Hypothalamus (tissue), 51 donors: ENCODE measurements around the gene DNAJC7.
"Not testable (repeated sequence)": the region's sequence is repeated elsewhere in the genome, so short reads cannot be mapped to it uniquely, and the experiment has no call there.

Experiments used
- DNase-seq, 51 donors: peaks; one replicate each; lab custom pipeline; 2025; lab: John Stamatoyannopoulos, UW

DNAJC7 gene

GRCh38 chr17:41959030-41959335, 58.3 kb downstream of the DNAJC7 start:
- DNase-seq, result no peak

GRCh38 chr17:41957869-41958439, 59.3 kb downstream of the DNAJC7 start:
- no peak for DNase-seq

DNA sequence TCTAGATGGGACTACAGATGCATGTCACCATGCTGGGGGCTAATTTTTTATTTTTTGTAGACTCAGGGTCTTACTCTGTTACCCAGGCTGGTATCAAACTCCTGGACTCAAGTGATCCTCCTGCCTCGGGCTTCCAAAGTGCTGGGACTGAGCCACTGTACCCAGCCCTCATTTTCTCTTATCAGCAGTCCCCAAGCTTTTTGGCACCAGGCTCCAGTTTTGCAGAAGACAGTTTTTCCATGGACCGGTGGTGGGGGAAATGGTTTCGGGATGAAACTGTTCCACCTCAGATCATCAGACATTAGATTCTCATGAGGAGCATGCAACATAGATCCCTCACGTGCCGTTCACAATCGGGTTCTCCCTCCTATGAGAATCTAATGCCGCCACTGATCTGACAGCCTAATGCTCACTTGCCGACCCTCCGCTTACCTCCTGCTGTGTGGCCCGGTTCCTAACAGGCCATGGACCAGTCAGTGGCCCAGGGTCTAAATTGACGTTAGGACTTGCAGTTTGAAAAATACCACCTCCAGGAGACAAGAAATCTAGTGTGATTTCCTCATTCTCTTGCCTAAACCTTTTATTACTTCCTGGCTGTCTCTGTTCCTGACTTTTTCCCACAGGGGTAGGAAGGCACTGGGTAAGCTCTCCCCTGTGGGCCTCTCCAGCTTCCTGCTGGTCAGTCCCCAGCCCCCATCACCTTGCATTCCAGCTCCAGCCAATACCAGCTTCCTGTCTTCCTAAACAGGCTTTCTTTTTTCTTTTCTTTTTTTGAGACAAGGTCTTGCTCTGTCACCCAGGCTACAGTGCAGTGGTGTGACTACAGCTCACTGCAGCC, 60.0 kb downstream of the DNAJC7 start:
- no peak for DNase-seq

DNA sequence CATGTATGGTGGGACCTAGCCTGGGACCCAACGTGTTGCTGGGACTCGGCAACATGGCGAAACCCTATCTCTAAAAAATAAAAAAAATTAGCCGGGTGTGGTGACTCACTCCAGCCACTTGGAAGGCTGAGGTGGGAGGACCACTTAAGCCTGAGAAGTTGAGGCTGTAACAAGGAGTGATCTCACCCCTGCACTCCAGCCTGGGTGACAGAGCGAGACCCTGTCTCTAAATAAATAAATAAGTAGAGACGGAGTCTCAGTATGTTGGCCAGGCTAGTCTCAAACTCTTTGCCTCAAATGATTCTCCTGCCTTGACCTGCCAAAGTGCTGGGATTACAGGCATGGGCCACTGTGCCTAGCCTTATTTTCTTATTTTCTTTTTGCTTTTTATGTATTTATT, 60.7 kb downstream of the DNAJC7 start:
- no peak for DNase-seq

DNA sequence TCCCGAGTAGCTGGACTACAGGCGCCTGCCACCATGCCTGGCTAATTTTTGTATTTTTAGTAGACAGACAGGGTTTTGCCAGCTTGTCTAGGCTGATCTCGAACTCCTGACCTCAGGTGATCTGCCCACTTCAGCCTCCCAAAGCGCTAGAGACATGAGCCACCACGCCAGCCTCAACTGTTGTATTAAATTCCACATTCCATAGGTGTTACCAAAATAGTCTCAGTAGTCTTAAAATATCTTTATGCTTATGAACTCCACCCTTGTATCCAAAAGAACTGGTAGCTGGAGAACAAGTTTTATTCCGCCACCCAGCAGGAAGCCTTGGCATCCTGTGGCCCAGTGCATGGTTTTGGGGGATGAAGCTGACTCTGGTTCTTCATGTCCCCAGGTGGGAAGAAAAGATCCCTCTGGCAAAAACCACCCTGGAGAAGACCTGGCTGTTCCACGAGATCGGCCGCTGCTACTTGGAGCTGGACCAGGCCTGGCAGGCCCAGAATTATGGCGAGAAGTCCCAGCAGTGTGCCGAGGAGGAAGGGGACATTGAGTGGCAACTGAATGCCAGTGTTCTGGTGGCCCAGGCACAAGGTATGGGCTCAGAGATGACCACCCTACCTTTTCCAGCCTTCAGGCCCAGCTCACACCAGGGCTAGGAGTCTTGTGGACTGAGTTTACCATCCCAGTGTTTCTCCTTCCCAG, 68.3 kb downstream of the DNAJC7 start:
- no peak for DNase-seq

- no peak for DNase-seq
These were observed 72.3 kb downstream of the DNAJC7 start for GRCh38 chr17:41944943-41945342.

- no peak for DNase-seq
These were observed 73.7 kb downstream of the DNAJC7 start for GRCh38 chr17:41943492-41943891.

DNA sequence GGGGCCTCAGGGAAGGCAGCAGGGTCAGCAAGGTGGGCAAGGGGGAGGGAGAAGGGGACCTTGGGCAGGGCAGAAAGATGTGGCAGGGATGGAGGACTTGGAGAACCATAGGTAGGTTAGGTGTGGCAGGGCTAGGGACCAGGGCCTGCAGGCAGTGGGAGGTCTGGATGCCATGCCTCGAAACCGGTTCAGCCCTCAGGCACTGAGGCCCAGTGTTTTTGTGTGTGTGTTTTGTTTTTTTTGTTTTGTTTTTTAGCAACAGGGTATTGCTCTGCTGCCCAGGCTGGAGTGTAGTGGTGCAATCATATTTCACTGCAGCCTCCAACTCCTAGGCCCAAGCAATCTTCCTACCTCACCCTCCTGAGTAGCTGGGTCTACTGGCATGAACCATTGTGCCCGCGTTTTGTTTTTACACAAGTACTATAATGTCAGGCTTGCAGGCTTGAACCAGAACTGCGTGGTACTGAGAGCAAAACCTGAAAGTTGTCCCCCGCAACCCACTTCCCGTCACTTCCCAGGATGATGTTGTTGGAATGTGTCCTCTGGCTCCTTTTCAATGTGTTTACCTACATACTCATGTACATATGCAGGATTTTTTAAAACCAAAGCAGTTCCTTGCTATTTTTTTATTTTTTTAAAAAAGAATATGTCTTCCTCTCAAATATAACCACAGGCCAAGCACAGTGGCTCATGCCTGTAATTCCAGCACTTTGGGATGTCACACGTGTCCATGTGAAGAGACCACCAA, 74.4 kb downstream of the DNAJC7 start:
- DNase-seq, result no peak

DNA sequence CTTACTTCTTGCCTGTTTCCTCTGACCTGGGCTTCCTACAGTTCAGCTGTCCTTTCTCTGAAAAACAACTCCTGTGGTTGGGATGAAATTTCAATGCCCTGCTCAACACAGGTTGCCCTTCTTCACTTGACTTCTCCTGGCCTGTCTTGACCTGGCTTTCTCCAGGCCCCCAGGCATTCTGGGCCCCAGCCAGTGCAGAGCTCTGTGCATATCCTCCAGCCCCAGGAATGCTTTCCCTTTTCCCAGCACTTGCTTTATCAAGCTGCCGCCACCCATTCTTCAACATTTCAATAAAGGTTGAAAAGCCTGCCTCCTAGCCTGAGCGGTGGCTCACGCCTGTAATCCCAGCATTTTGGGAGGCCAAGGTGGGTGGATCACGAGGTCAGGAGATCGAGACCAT, 76.1 kb downstream of the DNAJC7 start:
- DNase-seq, result no peak

DNA sequence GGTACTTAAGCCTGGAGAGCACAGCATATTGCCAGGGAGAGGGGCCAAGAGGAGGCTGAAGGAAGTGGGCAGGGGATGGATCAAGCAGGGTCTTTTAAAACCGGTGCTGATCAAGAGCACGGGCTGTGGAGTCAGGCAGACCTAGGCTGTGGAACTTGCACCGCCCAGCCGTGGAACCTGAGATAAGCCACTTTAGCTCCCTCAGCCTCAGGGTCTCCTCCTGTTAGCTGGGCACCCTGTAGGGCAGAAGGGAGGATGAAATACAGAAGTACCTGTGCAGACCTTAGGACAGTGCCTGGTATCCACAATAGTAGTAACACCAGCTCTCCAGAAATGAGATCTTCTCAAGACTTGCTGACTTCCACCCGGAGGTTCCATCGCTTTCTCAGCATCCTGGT, 77.5 kb downstream of the DNAJC7 start:
- DNase-seq, result no peak

- DNase-seq, result no peak
These were observed 78.1 kb downstream of the DNAJC7 start for GRCh38 chr17:41939044-41939692.

DNA sequence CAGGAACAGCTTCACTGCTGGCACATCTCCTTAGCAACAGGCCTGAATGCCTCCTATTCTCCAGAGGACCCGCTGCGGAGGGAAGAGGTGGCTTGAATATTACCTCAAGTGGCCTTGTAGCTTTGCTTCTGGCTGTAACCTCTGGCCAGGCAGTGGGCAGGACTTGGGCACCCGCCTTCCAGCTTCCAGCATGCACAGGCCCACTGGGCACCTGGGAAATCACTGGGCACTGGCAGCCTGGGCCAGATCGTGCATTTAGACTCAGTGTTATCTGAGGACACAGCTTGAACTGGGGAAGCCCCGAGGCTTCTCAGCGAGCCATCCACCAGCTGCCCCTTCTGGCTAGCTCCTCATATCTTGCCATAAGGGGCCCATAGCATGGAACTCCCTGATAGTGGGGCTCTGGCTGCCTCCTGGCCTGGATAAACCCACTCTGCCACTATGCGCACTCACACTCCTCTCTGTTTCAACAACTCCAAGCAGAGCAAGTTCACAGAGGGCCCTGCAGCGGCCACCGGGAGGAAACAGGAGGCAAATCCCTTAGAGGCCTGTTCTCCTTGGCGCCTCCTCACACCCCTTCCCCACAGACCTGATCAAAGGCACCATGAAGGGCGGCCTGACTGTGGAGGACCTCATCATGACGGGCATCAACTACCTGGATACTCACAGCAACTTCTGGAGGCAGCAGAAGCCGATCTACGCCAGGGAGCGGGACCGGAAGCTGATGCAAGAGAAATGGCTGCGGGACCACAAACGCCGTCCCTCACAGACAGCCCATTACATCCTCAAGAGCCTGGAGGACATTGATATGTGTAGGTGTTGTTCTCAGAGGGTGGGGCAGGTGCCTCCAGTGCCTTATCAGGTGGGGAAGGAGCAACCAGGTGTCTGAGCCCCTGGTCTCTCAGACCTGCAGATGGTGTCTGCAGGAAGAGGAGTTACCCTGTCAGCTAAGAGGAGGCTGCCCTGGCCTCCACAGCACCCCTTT, 79.0 kb downstream of the DNAJC7 start:
- DNase-seq, result peak in 6 of 51 donors; percentile 2 to 38 (median 6)

GRCh38 chr17:41935641-41936040, 81.6 kb downstream of the DNAJC7 start:
- DNase-seq, result no peak

DNA sequence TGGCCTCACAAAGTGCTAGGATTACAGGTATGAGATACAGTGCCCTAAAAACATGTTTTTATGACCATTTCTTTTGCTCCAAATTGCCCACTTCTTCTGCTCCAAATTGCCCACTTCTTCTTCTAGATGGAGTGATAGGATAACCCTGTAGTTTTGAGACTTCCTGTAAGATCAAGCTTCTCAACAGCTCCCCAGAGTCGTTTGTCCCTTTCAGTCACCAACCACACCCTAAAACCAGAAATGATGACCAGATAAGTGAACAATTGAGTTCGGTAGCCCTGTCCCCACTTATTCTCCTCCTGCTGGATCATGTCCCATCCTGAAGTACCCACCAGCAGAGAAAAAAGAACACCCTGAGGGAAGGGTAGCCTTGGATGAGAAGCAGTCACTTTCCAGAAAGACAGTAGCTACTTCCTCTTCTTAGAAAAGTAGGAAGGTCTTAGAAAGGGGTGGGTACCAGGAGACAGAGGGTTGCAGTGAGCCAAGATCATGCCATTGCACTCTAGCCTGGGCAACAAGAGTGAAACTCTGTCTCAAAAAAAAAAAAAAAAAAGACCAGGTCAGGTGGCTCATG, 84.3 kb downstream of the DNAJC7 start:
- DNase-seq, result no peak

DNA sequence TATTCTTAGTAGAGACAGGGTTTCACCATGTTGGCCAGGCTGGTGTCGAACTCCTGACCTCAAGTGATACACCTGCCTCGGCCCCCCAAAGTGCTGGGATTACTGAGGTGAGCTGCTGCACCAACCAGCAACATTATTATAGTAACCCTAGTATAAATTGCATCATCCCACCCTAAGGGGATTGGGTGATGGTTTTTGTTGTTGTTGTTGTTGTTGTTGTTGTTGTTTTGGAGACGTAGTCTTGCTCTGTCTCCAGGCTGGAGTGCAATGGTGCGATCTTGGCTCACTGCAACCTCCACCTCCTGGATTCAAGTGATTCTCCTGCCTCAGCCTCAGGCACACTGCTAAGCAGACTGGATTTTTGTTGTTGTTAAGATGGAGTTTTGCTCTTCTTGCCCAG, 85.5 kb downstream of the DNAJC7 start:
- not testable (repeated sequence) for DNase-seq

DNA sequence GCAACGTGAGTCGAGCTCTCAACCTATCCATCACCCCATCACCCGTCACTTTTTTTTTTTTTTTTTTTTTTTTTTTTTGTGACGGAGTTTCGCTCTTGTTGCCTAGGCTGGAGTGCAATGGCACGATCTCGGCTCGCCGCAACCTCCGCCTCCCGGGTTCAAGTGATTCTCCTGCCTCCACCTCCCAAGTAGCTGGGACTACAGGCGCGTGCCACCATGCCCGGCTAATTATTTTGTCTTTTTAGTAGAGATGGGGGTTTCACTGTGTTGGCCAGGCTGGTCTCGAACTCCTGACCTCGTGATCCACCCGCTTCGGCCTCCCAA, 86.4 kb downstream of the DNAJC7 start:
- DNase-seq, result not testable (repeated sequence)

DNA sequence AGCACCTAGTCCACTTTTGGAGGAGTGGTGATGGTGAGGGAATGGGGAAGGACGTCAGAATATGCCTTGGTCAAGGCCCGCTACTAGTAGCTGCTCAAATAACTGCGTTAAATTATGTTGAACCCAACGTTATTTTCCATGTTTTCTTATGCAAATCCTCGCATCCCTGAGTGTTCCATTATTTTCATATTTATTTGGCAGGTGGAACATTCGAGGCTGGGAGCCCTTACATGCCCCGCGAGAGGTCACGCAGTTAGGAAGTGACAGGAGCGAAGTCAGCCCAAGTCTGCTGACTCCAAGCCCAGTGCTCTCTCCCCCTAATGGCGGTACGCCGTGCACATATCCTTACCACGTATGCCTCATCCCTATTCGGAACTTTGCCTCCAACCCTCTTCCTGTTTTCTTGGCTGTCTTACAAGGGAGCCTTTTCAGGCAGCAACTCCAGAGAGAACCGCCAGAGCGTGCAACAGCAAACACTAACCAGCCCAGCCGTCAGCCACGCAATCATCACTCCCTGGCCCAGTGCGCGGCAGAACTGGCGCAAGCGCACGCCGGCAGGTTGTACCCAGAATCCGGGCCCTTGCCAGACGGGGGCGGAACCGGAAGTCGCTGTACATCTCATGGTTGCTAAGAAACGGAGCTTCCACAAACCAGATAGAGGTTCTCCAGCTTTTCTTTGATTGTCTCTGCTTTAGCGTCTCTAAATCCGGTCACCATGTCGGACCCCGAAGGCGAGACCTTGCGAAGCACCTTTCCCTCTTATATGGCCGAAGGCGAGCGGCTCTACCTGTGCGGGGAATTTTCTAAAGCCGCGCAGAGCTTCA, 87.0 kb downstream of the DNAJC7 start, which contains the start of gene ODAD4:
Gene ODAD4 (plus strand): TSS at position 609 of the 824 bp plus-strand sequence. CDS start 107 bp downstream, at position 716.
- DNase-seq, result peak; percentile 63 to 97 (median 91)

GRCh38 chr17:41928693-41929251, 88.5 kb downstream of the DNAJC7 start:
- DNase-seq, result no peak
